HG03060 (cell line): ENCODE data around the gene G0S2.

Experiments
- ATAC-seq: cut with Tn5 transposase; IDR thresholded peaks from one replicate; pipeline ENCODE4 v1.9.1; 2021; ENCODE audit warnings: low read depth, moderate number of reproducible peaks; ENCODE audit not compliant: unreplicated experiment

G0S2 gene

GRCh38 chr1:209714338-209714737 lies 39.1 kb downstream of the G0S2 start:
- no peak for ATAC-seq

GRCh38 chr1:209715314-209715713 lies 40.1 kb downstream of the G0S2 start:
- no peak for ATAC-seq

GRCh38 chr1:209717818-209718217 lies 42.6 kb downstream of the G0S2 start:
- ATAC-seq = no peak

GRCh38 chr1:209720326-209720725 lies 45.1 kb downstream of the G0S2 start:
- ATAC-seq = no peak

GRCh38 chr1:209720826-209721225 lies 45.6 kb downstream of the G0S2 start:
- no peak for ATAC-seq

GRCh38 chr1:209721323-209721722 lies 46.1 kb downstream of the G0S2 start:
- no peak for ATAC-seq

- ATAC-seq = no peak
These were observed 48.1 kb downstream of the G0S2 start for GRCh38 chr1:209723265-209723664.

GRCh38 chr1:209723756-209724693 lies 48.8 kb downstream of the G0S2 start:
- no peak for ATAC-seq
